Epithelial cell of proximal tubule (primary cell): ENCODE measurements around the gene NOP53. TPM values are rescaled to one million over a fixed set of nuclear protein-coding genes. Genes with fewer than 3 reads are reported as not detected.

Source experiments
- DNase-seq: peaks from one replicate; pipeline ENCODE4 v3.0.0-alpha.2; 2011; ENCODE audit warnings: low read depth
- H3K4me3 ChIP-seq: 2 replicates; pipeline ENCODE4 v1.5.1; 2011; ENCODE audit warnings: low read depth, mild to moderate bottlenecking, low read length
- total RNA-seq: library from RNA; depleted of rRNA; stranded (reverse); fragments of >200 nt; gene quantifications from 2 replicates; pipeline ENCODE4 v1.2.3, GENCODE V29; 2015
- TF ChIP-seq, protein P1 (sequence below): conservative IDR thresholded peaks from 2 replicates; pipeline ENCODE4 v1.5.1; 2012; ENCODE audit warnings: low read depth, mild to moderate bottlenecking, low read length

NOP53 gene
- total RNA-seq, 1 donor from 2014 or later = 247 TPM

DNA sequence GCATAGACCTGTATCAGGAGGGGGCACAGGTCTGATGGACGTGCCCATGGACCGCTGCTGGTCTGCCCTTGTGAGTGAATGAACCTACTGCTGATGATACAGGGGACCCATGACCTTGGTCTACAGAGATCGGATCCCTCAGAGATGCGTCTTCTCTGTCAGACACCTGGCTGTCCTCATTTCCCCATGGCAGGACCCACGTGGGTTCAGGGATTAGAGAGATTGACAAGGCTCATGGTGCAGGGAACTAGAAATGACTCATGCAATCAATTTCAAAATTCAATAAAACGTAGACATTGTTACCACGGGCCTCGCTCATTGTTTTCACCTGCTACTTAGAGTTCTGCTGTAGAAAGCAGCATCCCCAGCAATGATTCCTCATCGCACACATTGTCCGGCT, 60.0 kb downstream of the NOP53 start:
- TF ChIP-seq, protein P1, sequence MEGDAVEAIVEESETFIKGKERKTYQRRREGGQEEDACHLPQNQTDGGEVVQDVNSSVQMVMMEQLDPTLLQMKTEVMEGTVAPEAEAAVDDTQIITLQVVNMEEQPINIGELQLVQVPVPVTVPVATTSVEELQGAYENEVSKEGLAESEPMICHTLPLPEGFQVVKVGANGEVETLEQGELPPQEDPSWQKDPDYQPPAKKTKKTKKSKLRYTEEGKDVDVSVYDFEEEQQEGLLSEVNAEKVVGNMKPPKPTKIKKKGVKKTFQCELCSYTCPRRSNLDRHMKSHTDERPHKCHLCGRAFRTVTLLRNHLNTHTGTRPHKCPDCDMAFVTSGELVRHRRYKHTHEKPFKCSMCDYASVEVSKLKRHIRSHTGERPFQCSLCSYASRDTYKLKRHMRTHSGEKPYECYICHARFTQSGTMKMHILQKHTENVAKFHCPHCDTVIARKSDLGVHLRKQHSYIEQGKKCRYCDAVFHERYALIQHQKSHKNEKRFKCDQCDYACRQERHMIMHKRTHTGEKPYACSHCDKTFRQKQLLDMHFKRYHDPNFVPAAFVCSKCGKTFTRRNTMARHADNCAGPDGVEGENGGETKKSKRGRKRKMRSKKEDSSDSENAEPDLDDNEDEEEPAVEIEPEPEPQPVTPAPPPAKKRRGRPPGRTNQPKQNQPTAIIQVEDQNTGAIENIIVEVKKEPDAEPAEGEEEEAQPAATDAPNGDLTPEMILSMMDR = no peak
- DNase-seq = no peak
- H3K4me3 ChIP-seq = no peak overlapping the region

DNA sequence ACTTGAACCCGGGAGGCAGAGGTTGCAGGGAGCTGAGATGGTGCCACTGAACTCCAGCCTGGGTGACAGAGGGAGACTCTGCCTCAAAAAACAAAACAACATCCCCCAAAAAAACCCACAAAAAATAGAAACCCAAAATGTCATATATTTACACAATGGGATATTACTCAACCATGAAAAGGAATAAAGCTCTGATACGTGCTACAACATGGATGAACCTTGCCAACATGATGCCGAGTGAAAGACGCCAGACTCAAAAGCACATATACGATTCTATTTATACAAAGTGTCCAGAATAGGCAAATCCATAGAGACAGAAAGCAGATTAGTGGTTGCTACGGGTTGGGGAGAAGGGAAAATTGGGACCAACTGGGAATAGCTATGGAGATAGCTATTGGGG, 61.1 kb downstream of the NOP53 start:
- H3K4me3 ChIP-seq = no peak overlapping the region
- no peak for DNase-seq
- TF ChIP-seq, protein P1 = no peak

Other genes starting within 250 kb of the NOP53 start
- gene NAPA, start 230.5 kb upstream of the NOP53 start, total RNA-seq = 78.9 and 82.2 TPM in 2 replicates
- gene ZNF541, start 172.4 kb upstream of the NOP53 start, total RNA-seq = not detected in 2 replicates
- gene BICRA, start 136.4 kb upstream of the NOP53 start, total RNA-seq = 2.1 and 2.7 TPM in 2 replicates
- 33.6 and 58.9 TPM in 2 replicates for gene EHD2, start 32.1 kb upstream of the NOP53 start, total RNA-seq
- 165 and 265 TPM in 2 replicates for gene SELENOW, start 33.2 kb downstream of the NOP53 start, total RNA-seq
- gene TPRX1, start 59.0 kb downstream of the NOP53 start, total RNA-seq = not detected in 2 replicates
- gene CRX, start 76.4 kb downstream of the NOP53 start, total RNA-seq = not detected in 2 replicates
- gene TPRX2, start 113.7 kb downstream of the NOP53 start, total RNA-seq = not detected in 2 replicates
- not detected in 2 replicates for gene SULT2A1, start 140.8 kb downstream of the NOP53 start, total RNA-seq
- gene BSPH1, start 246.6 kb downstream of the NOP53 start, total RNA-seq = not detected in 2 replicates
- gene ELSPBP1, start 249.1 kb downstream of the NOP53 start, total RNA-seq = not detected in 2 replicates